Measurements from ENCODE around the gene TIAM1.

Gene TIAM1

DNA sequence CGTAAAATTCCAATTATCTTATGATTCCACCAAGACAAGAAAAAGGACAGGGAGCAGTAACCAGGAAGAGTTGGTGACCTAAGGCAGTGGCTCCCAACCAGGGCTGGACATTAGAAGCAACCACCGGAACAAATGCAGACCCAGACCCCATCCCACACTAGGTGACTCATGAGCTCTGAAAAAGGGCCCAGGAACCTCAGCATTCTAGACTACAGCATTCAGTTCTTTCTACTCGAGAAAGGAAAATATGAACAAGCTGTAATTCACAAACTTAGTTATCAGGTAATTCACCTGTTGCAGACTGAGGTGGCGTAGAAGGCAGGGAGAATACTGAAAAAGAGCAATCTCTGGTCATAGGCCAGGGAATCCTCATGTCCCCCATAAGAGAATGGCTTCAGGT, 167.3 kb downstream of the TIAM1 start:
- peaks cover 0 to 35% (median 0%) of the 10 kb centered on the region in 5 donors for H3K4me1 ChIP-seq (ENCODE audit: control insufficient read depth in 5 of 5, insufficient read depth in 5 of 5, low read length in 5 of 5)
- no peak overlapping the region for H3K27ac ChIP-seq (ENCODE audit: low read depth, low read length)
- no peaks in the 10 kb centered on the region for H3K36me3 ChIP-seq (ENCODE audit: control insufficient read depth in 5 of 5, insufficient read depth in 5 of 5, low read length in 5 of 5)
- H3K4me3 ChIP-seq (ENCODE audit: low read depth in 1 of 5, low read length in 5 of 5), result no peak overlapping the region
- H3K27me3 ChIP-seq (ENCODE audit: control insufficient read depth in 5 of 5, insufficient read depth in 4 of 5, low read length in 5 of 5), result no peaks in the 10 kb centered on the region
- H3K9me3 ChIP-seq (ENCODE audit: control insufficient read depth in 5 of 5, low read length in 5 of 5), result no peaks in the 10 kb centered on the region
- no peak overlapping the region for H3K9ac ChIP-seq (ENCODE audit: low read length in 5 of 5)

DNA sequence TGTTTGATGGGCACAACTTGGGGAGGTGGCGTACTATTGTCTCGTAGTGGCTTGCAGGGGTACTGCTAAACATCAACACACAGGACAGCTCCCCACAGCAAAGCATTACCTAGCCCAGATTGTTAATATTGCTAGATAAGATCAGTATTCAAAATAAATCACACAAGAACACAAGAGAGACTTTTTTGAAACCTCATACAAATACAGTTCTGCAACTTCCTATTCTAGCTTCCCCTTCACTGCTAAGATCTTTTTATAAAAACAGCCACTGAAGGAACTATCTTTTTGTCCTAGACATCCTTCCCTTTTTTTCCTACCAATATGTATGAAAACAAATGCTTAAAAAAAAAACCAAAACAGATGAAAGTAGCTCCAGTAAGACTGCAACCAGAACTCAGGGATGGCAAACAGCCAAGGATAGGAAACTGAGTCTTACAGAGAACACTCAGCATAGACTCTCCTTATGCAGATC, 167.9 kb downstream of the TIAM1 start:
- H3K4me3 ChIP-seq (ENCODE audit: low read depth in 1 of 5, low read length in 5 of 5), result no peak overlapping the region
- H3K4me1 ChIP-seq (ENCODE audit: control insufficient read depth in 5 of 5, insufficient read depth in 5 of 5, low read length in 5 of 5), result peaks cover 0 to 35% (median 0%) of the 10 kb centered on the region in 5 donors
- H3K27me3 ChIP-seq (ENCODE audit: control insufficient read depth in 5 of 5, insufficient read depth in 4 of 5, low read length in 5 of 5), result no peaks in the 10 kb centered on the region
- H3K27ac ChIP-seq (ENCODE audit: low read depth, low read length), result no peak overlapping the region
- H3K36me3 ChIP-seq (ENCODE audit: control insufficient read depth in 5 of 5, insufficient read depth in 5 of 5, low read length in 5 of 5), result no peaks in the 10 kb centered on the region
- no peaks in the 10 kb centered on the region for H3K9me3 ChIP-seq (ENCODE audit: control insufficient read depth in 5 of 5, low read length in 5 of 5)
- H3K9ac ChIP-seq (ENCODE audit: low read length in 5 of 5), result no peak overlapping the region

DNA sequence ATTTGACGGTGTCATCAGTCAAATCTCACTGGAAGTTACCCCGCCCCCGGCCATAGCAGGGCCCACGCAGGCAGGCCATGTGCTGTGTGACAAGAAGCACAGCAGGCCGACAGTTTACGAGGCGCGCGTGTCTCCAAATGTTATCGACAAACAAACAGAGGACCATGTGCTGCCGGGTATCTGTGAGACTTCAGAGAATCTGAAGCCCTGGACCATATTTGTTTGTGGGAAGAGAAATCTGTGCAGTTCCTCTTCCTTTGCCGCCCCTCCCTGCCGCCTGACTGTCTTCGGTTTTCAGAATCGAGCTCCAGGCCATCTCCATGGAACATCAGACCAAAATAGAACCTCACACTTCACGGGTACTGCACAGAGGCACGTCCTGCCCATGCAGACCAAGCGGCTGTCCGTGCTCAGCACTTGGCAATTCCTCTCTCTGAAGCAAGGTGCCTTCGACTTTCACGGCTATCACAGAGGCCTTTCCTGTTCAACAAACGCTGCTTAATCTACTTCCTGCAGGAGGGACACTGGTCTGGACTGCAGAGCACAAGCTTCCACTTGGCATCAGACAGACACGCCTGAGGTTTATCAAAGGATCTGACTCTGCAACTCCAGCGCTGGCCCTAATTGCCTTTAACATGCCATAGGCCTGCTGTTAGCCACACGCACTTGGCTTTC, 170.0 kb downstream of the TIAM1 start:
- Histone ChIP-seq H3K27ac (ENCODE audit: low read depth, low read length) (no peak overlapping the region), H3K9me3 (ENCODE audit: control insufficient read depth in 5 of 5, low read length in 5 of 5) (no peaks in the 10 kb centered on the region), H3K4me1 (ENCODE audit: control insufficient read depth in 5 of 5, insufficient read depth in 5 of 5, low read length in 5 of 5) (peaks cover 0 to 35% (median 0%) of the 10 kb centered on the region in 5 donors), H3K4me3 (ENCODE audit: low read depth in 1 of 5, low read length in 5 of 5) (peak overlapping the region in 3 of 5 donors; percentile 5 to 37 (median 32)), H3K27me3 (ENCODE audit: control insufficient read depth in 5 of 5, insufficient read depth in 4 of 5, low read length in 5 of 5) (no peaks in the 10 kb centered on the region), H3K9ac (ENCODE audit: low read length in 5 of 5) (no peak overlapping the region), H3K36me3 (ENCODE audit: control insufficient read depth in 5 of 5, insufficient read depth in 5 of 5, low read length in 5 of 5) (no peaks in the 10 kb centered on the region)

DNA sequence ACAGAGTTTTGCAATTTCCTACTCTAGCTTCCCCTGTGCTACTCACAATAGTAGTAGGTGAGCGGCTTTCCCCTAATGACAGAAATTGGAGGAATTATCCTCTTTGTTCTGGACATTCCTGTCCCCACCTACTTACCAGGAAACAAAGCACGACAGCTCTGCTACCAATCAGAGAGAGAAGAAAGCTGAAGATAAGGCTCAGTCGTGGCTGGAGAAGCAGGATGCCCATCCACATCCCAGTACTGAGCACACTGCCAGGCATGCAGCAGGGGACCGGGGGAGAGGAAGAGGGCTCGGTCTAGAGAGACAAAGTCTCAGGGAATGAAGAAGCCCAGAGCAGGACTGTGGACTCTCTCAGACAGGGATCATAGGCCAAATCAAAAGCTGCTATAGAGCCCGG, 171.7 kb downstream of the TIAM1 start:
- Histone ChIP-seq H3K9ac (ENCODE audit: low read length in 5 of 5) (no peak overlapping the region), H3K27me3 (ENCODE audit: control insufficient read depth in 5 of 5, insufficient read depth in 4 of 5, low read length in 5 of 5) (no peaks in the 10 kb centered on the region), H3K4me3 (ENCODE audit: low read depth in 1 of 5, low read length in 5 of 5) (no peak overlapping the region), H3K4me1 (ENCODE audit: control insufficient read depth in 5 of 5, insufficient read depth in 5 of 5, low read length in 5 of 5) (peaks cover 0 to 35% (median 0%) of the 10 kb centered on the region in 5 donors), H3K36me3 (ENCODE audit: control insufficient read depth in 5 of 5, insufficient read depth in 5 of 5, low read length in 5 of 5) (no peaks in the 10 kb centered on the region), H3K27ac (ENCODE audit: low read depth, low read length) (no peak overlapping the region), H3K9me3 (ENCODE audit: control insufficient read depth in 5 of 5, low read length in 5 of 5) (no peaks in the 10 kb centered on the region)

DNA sequence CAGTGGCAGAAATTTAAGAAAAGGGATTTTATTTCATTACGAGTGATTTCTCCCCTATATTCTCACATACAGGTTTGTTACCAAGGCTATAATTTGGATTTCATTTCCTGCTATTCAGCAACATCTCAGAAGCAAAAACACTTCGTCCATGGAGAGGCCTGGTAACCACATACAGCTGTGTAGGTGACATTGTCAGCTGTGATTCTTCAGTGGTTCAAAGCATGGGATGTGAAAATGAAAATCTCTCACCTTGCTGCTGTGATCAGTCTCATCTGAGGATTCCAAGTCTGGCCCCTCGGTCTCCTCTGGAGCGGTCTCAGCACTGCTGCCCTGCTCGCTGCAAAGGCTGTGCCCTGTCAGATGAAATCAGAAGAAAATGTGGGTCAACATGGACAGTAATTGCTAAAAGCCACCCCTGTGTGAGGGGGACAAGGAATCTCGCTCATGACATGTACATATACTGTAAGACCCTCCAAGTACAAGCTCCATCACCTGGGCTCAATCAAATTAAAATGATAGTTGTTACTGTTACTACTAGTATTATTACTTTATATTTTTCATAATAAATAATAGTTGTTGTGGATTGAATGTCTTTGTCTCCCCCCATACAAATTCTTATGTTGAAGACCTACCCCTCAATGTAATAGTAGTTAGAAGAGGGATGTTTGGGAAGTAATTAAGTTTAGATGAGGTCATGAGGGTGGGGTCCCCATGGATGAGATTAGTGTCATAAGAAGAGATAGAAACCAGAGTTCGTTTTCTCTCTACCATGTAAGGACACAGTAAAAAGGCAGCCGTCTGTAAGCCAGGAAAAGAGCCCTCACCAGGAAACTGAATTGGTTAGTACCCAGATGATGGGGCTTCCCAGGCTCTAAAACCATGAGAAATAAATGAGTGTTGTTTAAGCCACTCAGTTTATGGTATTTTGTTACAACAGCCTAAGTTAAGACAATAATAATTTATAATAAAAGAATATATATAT, 179.1 kb downstream of the TIAM1 start:
- H3K4me3 ChIP-seq (ENCODE audit: low read depth in 1 of 5, low read length in 5 of 5), result no peak overlapping the region
- H3K4me1 ChIP-seq (ENCODE audit: control insufficient read depth in 5 of 5, insufficient read depth in 5 of 5, low read length in 5 of 5), result peaks cover 0 to 3% (median 0%) of the 10 kb centered on the region in 5 donors
- no peak overlapping the region for H3K27ac ChIP-seq (ENCODE audit: low read depth, low read length)
- H3K9ac ChIP-seq (ENCODE audit: low read length in 5 of 5), result no peak overlapping the region
- H3K9me3 ChIP-seq (ENCODE audit: control insufficient read depth in 5 of 5, low read length in 5 of 5), result no peaks in the 10 kb centered on the region
- H3K36me3 ChIP-seq (ENCODE audit: control insufficient read depth in 5 of 5, insufficient read depth in 5 of 5, low read length in 5 of 5), result no peaks in the 10 kb centered on the region
- no peaks in the 10 kb centered on the region for H3K27me3 ChIP-seq (ENCODE audit: control insufficient read depth in 5 of 5, insufficient read depth in 4 of 5, low read length in 5 of 5)

DNA sequence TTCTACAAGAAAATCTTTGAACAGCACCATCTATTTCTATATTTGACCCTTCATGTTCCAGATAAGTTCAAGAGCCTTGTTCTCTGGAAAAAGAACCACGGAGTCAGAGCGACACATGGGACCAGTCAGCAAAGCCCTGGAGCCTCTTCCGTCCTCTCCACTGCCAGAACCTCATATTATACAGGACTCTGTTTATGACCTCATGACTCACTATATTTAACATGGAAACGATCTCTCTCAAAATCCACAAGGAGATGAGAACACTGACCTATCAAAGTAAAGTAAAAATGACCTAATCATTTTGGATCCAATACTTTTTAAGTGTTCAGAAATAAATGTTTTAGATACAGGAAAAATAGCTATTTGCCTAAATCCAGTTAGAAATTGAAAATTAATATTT, 181.2 kb downstream of the TIAM1 start:
- Histone ChIP-seq H3K9me3 (ENCODE audit: control insufficient read depth in 5 of 5, low read length in 5 of 5) (peaks cover 0 to 5% (median 3%) of the 10 kb centered on the region in 5 donors), H3K4me3 (ENCODE audit: low read depth in 1 of 5, low read length in 5 of 5) (no peak overlapping the region), H3K27me3 (ENCODE audit: control insufficient read depth in 5 of 5, insufficient read depth in 4 of 5, low read length in 5 of 5) (peaks cover 0 to 4% (median 0%) of the 10 kb centered on the region in 5 donors), H3K4me1 (ENCODE audit: control insufficient read depth in 5 of 5, insufficient read depth in 5 of 5, low read length in 5 of 5) (peaks cover 0 to 3% (median 0%) of the 10 kb centered on the region in 5 donors), H3K36me3 (ENCODE audit: control insufficient read depth in 5 of 5, insufficient read depth in 5 of 5, low read length in 5 of 5) (no peaks in the 10 kb centered on the region), H3K9ac (ENCODE audit: low read length in 5 of 5) (no peak overlapping the region), H3K27ac (ENCODE audit: low read depth, low read length) (no peak overlapping the region)

DNA sequence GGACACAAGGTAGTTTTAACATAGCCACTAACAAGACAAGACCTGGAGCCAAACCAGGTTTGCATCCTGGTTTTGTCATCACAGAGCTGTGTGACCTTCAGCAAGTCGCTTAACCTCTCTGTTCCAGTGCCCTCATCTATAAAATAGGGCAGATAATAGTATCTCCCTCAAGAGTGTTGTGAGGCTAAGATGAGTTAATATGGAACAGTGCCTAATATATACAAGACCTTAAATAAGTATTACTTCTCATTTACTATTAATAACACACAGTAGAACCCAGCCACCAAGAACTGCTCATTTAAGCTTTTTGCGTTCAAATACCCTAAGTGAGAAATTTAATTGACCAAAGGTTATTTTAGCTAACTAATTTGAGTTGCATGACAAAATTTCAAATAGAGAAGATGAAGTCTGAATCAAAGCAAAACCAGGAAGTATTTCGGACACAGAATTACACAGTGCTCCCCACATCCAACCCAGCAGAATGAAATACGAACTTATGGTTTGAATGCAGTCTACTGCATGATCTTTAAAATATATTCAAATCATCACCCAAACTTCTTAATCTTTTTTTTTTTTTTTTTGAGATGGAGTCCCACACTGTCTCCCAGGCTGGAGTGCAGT, 181.9 kb downstream of the TIAM1 start:
- Histone ChIP-seq H3K4me3 (ENCODE audit: low read depth in 1 of 5, low read length in 5 of 5) (no peak overlapping the region), H3K27ac (ENCODE audit: low read depth, low read length) (no peak overlapping the region), H3K9ac (ENCODE audit: low read length in 5 of 5) (no peak overlapping the region), H3K27me3 (ENCODE audit: control insufficient read depth in 5 of 5, insufficient read depth in 4 of 5, low read length in 5 of 5) (peaks cover 0 to 4% (median 0%) of the 10 kb centered on the region in 5 donors), H3K4me1 (ENCODE audit: control insufficient read depth in 5 of 5, insufficient read depth in 5 of 5, low read length in 5 of 5) (peaks cover 0 to 3% (median 0%) of the 10 kb centered on the region in 5 donors), H3K36me3 (ENCODE audit: control insufficient read depth in 5 of 5, insufficient read depth in 5 of 5, low read length in 5 of 5) (no peaks in the 10 kb centered on the region), H3K9me3 (ENCODE audit: control insufficient read depth in 5 of 5, low read length in 5 of 5) (peaks cover 4 to 10% (median 6%) of the 10 kb centered on the region in 5 donors)

DNA sequence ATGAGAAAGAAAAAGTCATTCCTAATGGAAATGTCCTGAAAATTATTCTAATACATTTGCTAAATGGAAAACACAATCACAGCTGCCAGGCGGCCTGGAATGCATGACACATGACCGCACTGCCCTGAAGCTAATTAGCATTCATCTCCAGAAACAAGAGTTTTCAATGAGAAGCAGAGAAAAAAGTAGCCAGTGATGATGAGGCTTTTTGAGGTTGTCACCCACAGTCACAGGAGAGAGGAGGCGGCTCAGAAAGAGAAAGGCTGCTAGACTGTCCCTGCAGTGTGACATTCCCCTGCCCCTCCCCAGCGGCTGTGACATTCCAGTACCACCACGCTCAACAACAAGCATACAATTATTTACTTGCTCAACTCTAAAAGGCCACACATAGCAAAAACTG, 182.9 kb downstream of the TIAM1 start:
- H3K9ac ChIP-seq (ENCODE audit: low read length in 5 of 5), result no peak overlapping the region
- H3K9me3 ChIP-seq (ENCODE audit: control insufficient read depth in 5 of 5, low read length in 5 of 5), result peaks cover 9 to 19% (median 15%) of the 10 kb centered on the region in 5 donors
- H3K4me3 ChIP-seq (ENCODE audit: low read depth in 1 of 5, low read length in 5 of 5), result no peak overlapping the region
- H3K4me1 ChIP-seq (ENCODE audit: control insufficient read depth in 5 of 5, insufficient read depth in 5 of 5, low read length in 5 of 5), result peaks cover 0 to 3% (median 0%) of the 10 kb centered on the region in 5 donors
- peaks cover 0 to 4% (median 0%) of the 10 kb centered on the region in 5 donors for H3K27me3 ChIP-seq (ENCODE audit: control insufficient read depth in 5 of 5, insufficient read depth in 4 of 5, low read length in 5 of 5)
- H3K27ac ChIP-seq (ENCODE audit: low read depth, low read length), result no peak overlapping the region
- peaks cover 0 to 2% (median 0%) of the 10 kb centered on the region in 5 donors for H3K36me3 ChIP-seq (ENCODE audit: control insufficient read depth in 5 of 5, insufficient read depth in 5 of 5, low read length in 5 of 5)

DNA sequence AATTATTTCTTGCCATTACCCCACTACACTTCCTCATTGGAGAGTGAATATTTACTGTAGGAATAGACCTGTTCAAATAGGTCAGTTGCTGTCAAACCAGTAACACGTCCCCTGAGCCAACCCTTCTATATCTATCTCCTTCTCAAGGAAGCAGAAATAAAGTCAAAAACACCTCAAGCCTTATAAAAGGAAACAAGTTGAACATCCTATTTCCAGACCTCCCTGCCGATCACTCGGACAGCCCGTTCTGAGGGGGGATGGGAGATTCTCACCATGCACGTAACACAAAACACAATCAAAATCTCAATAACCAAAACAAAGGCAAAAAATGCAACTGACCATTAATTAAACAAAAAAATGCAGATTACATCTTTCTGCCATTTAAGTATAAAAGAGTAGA, 184.3 kb downstream of the TIAM1 start:
- Histone ChIP-seq H3K36me3 (ENCODE audit: control insufficient read depth in 5 of 5, insufficient read depth in 5 of 5, low read length in 5 of 5) (peaks cover 0 to 3% (median 0%) of the 10 kb centered on the region in 5 donors), H3K9ac (ENCODE audit: low read length in 5 of 5) (no peak overlapping the region), H3K9me3 (ENCODE audit: control insufficient read depth in 5 of 5, low read length in 5 of 5) (peaks cover 12 to 27% (median 22%) of the 10 kb centered on the region in 5 donors), H3K4me1 (ENCODE audit: control insufficient read depth in 5 of 5, insufficient read depth in 5 of 5, low read length in 5 of 5) (peaks cover 0 to 3% (median 0%) of the 10 kb centered on the region in 5 donors), H3K27me3 (ENCODE audit: control insufficient read depth in 5 of 5, insufficient read depth in 4 of 5, low read length in 5 of 5) (peaks cover 0 to 4% (median 0%) of the 10 kb centered on the region in 5 donors), H3K4me3 (ENCODE audit: low read depth in 1 of 5, low read length in 5 of 5) (no peak overlapping the region), H3K27ac (ENCODE audit: low read depth, low read length) (no peak overlapping the region)
